ENCODE measurements around the gene TUNAR.

The TUNAR gene

DNA sequence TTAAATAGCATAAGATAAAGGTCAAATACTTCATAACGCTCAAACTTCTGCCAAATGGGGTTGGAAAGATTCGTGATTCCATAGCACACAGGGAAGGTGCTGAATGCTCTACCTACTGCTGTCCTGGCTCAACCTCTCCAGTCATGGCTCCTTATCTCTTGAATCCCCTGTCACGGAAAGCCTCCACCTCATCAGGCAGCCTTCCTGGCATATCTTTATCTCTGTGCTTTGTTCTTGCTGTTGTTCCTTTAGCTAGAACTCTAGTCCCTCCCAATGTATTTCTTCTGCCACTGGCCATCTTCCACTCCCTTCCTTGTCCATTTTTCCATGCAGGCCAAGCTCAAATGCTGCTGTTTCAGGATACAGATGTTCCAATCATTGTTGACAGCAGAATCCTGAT lies 26.9 kb upstream of the TUNAR start:
- ATAC-seq (ENCODE audit: insufficient read depth, low read depth) (no peak), DNase-seq (no peak)
- Histone ChIP-seq H3K27me3 (ENCODE audit: insufficient read depth, low read length, poor library complexity) (no peaks in the 10 kb centered on the region), H3K9ac (ENCODE audit: low read depth, low read length) (no peak overlapping the region), H3K27ac (ENCODE audit: low read length) (no peak overlapping the region), H4K20me1 (ENCODE audit: insufficient read depth, low read length) (no peaks in the 10 kb centered on the region), H3K9me3 (ENCODE audit: insufficient read depth, low read length, severe bottlenecking) (no peaks in the 10 kb centered on the region), H3K4me2 (ENCODE audit: insufficient read depth, low read length) (no peak overlapping the region), H3K36me3 (ENCODE audit: insufficient read depth, low read length) (no peaks in the 10 kb centered on the region), H3K4me3 (ENCODE audit: low read depth in 1 of 2, low read length in 2 of 2) (no peak overlapping the region), H3K4me1 (ENCODE audit: insufficient read depth, low read length) (no peaks in the 10 kb centered on the region), H3K79me2 (ENCODE audit: insufficient read depth, low read length) (no peaks in the 10 kb centered on the region), H2AFZ (ENCODE audit: low read depth, low read length) (no peak overlapping the region)
- TF ChIP-seq, protein P1, sequence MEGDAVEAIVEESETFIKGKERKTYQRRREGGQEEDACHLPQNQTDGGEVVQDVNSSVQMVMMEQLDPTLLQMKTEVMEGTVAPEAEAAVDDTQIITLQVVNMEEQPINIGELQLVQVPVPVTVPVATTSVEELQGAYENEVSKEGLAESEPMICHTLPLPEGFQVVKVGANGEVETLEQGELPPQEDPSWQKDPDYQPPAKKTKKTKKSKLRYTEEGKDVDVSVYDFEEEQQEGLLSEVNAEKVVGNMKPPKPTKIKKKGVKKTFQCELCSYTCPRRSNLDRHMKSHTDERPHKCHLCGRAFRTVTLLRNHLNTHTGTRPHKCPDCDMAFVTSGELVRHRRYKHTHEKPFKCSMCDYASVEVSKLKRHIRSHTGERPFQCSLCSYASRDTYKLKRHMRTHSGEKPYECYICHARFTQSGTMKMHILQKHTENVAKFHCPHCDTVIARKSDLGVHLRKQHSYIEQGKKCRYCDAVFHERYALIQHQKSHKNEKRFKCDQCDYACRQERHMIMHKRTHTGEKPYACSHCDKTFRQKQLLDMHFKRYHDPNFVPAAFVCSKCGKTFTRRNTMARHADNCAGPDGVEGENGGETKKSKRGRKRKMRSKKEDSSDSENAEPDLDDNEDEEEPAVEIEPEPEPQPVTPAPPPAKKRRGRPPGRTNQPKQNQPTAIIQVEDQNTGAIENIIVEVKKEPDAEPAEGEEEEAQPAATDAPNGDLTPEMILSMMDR (IDR thresholded peaks at IDR 0.05; ENCODE audit: borderline replicate concordance, extremely low read depth, low read length, poor library complexity, severe bottlenecking): no peak
- no peak for TF ChIP-seq EZH2 (IDR thresholded peaks at IDR 0.05; ENCODE audit: borderline replicate concordance, low read depth, low read length, severe bottlenecking)

DNA sequence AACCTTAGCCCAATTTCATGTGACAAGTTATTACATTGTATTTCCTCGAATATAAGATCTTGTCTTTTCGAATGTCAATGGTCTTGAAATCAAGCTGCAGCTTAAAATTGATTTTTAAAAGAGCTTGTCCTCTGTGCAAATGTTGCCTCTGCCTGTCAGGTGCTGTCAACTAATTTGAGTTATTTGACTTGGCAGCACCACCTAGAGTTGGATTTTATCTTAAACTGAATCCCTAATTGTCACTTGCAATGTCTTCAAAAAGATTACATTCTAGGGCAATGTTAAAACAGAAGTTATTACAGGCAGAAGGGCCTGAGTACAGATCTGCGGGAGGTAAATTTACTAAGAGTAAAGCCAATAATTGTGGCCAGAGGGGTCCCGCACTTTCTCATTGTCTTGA lies 26.2 kb upstream of the TUNAR start:
- Histone ChIP-seq H3K4me2 (ENCODE audit: insufficient read depth, low read length) (no peak overlapping the region), H2AFZ (ENCODE audit: low read depth, low read length) (no peak overlapping the region), H3K4me3 (ENCODE audit: low read depth in 1 of 2, low read length in 2 of 2) (no peak overlapping the region), H3K27ac (ENCODE audit: low read length) (no peak overlapping the region), H3K27me3 (ENCODE audit: insufficient read depth, low read length, poor library complexity) (no peaks in the 10 kb centered on the region), H4K20me1 (ENCODE audit: insufficient read depth, low read length) (no peaks in the 10 kb centered on the region), H3K36me3 (ENCODE audit: insufficient read depth, low read length) (no peaks in the 10 kb centered on the region), H3K9ac (ENCODE audit: low read depth, low read length) (no peak overlapping the region), H3K4me1 (ENCODE audit: insufficient read depth, low read length) (no peaks in the 10 kb centered on the region), H3K79me2 (ENCODE audit: insufficient read depth, low read length) (no peaks in the 10 kb centered on the region), H3K9me3 (ENCODE audit: insufficient read depth, low read length, severe bottlenecking) (no peaks in the 10 kb centered on the region)
- no peak for DNase-seq
- no peak for TF ChIP-seq EZH2 (IDR thresholded peaks at IDR 0.05; ENCODE audit: borderline replicate concordance, low read depth, low read length, severe bottlenecking)
- TF ChIP-seq, protein P1 (IDR thresholded peaks at IDR 0.05; ENCODE audit: borderline replicate concordance, extremely low read depth, low read length, poor library complexity, severe bottlenecking): no peak
- ATAC-seq (ENCODE audit: insufficient read depth, low read depth): no peak

DNA sequence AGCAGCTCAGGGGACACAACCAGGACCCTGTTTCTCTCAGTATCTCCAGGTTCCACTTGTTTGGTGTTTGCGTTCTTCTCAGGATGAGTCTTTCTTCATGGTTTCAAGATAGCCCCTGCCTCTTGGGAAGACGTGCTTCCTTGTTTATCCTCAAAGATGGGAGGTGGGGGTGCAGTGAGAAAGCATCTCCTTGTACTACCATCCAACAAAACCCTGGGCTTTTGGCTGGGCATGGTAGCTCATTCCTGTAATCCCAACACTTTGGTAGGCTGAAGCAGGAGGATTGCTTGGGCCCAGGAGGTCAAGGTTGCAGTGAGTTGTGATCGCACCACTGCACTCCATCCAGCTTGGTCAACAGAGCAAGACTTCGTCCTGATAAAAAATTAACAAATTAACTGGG lies 21.0 kb upstream of the TUNAR start:
- no peak for DNase-seq
- Histone ChIP-seq H4K20me1 (ENCODE audit: insufficient read depth, low read length) (no peaks in the 10 kb centered on the region), H3K4me2 (ENCODE audit: insufficient read depth, low read length) (no peak overlapping the region), H3K79me2 (ENCODE audit: insufficient read depth, low read length) (no peaks in the 10 kb centered on the region), H3K36me3 (ENCODE audit: insufficient read depth, low read length) (no peaks in the 10 kb centered on the region), H3K4me3 (ENCODE audit: low read depth in 1 of 2, low read length in 2 of 2) (no peak overlapping the region), H2AFZ (ENCODE audit: low read depth, low read length) (no peak overlapping the region), H3K9ac (ENCODE audit: low read depth, low read length) (no peak overlapping the region), H3K27ac (ENCODE audit: low read length) (no peak overlapping the region), H3K9me3 (ENCODE audit: insufficient read depth, low read length, severe bottlenecking) (no peaks in the 10 kb centered on the region), H3K27me3 (ENCODE audit: insufficient read depth, low read length, poor library complexity) (no peaks in the 10 kb centered on the region), H3K4me1 (ENCODE audit: insufficient read depth, low read length) (no peaks in the 10 kb centered on the region)
- ATAC-seq (ENCODE audit: insufficient read depth, low read depth): no peak
- no peak for TF ChIP-seq EZH2 (IDR thresholded peaks at IDR 0.05; ENCODE audit: borderline replicate concordance, low read depth, low read length, severe bottlenecking)
- TF ChIP-seq, protein P1 (IDR thresholded peaks at IDR 0.05; ENCODE audit: borderline replicate concordance, extremely low read depth, low read length, poor library complexity, severe bottlenecking): no peak

DNA sequence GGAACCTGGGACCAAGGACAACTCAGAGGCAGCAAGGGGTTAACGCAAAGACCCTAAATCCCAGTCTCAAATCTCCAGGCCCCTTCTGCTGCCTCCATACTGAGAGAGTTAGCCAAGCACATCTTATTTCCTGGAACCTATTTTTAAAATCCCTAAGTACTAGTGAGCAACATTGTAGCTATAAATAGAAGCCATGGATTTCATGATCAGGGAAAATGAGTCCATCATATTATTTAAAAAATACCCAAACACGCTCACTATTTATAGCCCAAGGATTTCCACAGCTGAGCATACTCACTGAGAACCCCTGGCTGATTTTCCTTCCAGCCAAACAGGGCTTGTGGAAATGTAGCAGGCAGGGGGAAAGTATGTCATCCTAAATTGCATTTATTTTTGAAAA lies 19.4 kb upstream of the TUNAR start:
- H3K27ac ChIP-seq (ENCODE audit: low read length): no peak overlapping the region
- no peaks in the 10 kb centered on the region for H3K79me2 ChIP-seq (ENCODE audit: insufficient read depth, low read length)
- no peak overlapping the region for H3K4me3 ChIP-seq (ENCODE audit: low read depth in 1 of 2, low read length in 2 of 2)
- TF ChIP-seq, protein P1 (IDR thresholded peaks at IDR 0.05; ENCODE audit: borderline replicate concordance, extremely low read depth, low read length, poor library complexity, severe bottlenecking): no peak
- no peak for TF ChIP-seq EZH2 (IDR thresholded peaks at IDR 0.05; ENCODE audit: borderline replicate concordance, low read depth, low read length, severe bottlenecking)
- no peaks in the 10 kb centered on the region for H3K27me3 ChIP-seq (ENCODE audit: insufficient read depth, low read length, poor library complexity)
- DNase-seq (no peak), ATAC-seq (ENCODE audit: insufficient read depth, low read depth) (no peak)
- H3K9me3 ChIP-seq (ENCODE audit: insufficient read depth, low read length, severe bottlenecking): no peaks in the 10 kb centered on the region
- no peaks in the 10 kb centered on the region for H4K20me1 ChIP-seq (ENCODE audit: insufficient read depth, low read length)
- no peak overlapping the region for H2AFZ ChIP-seq (ENCODE audit: low read depth, low read length)
- H3K9ac ChIP-seq (ENCODE audit: low read depth, low read length): no peak overlapping the region
- no peaks in the 10 kb centered on the region for H3K4me1 ChIP-seq (ENCODE audit: insufficient read depth, low read length)
- no peaks in the 10 kb centered on the region for H3K36me3 ChIP-seq (ENCODE audit: insufficient read depth, low read length)
- no peak overlapping the region for H3K4me2 ChIP-seq (ENCODE audit: insufficient read depth, low read length)
